OCI-LY7 (cell line): ENCODE measurements around the gene SLC5A1. TPM values are rescaled to one million over a fixed set of nuclear protein-coding genes. Genes with fewer than 3 reads are reported as not detected.

Experiments
- BruUV-seq: library from RNA; stranded (reverse); fragments of 400-500 nt; replicated peaks from 2 replicates; lab custom pipeline; 2021; lab: Mats Ljungman, UMichigan
- CTCF ChIA-PET: fragments of 300-600 bp; sonication (Branson Sonifier 250); formaldehyde crosslinking; loops from one replicate; lab custom pipeline; 2022; ENCODE audit warnings: antibody characterized with exemption; ENCODE audit not compliant: unreplicated experiment; lab: Charles Lee
- POLR2A ChIA-PET: fragments of 300-600 bp; sonication (Branson Sonifier 250); formaldehyde crosslinking; loops from one replicate; lab custom pipeline; 2022; ENCODE audit warnings: antibody characterized with exemption; lab: Charles Lee
- DNase-seq: peaks from one replicate; pipeline ENCODE4 v3.0.0-alpha.2; 2015; ENCODE audit warnings: low spot score
- H2AFZ ChIP-seq: fragments of 200-600 bp; sonication (generic), shearing (Covaris generic); 2 replicates; pipeline ENCODE4 v1.6.1; 2014; ENCODE audit warnings: mild to moderate bottlenecking, antibody characterized with exemption, low read length, moderate library complexity
- H3K27ac ChIP-seq: fragments of 200-600 bp; sonication (generic); 2 replicates; pipeline ENCODE4 v1.5.1; 2014; ENCODE audit warnings: mixed run types, low read depth, mild to moderate bottlenecking, moderate library complexity, low read length, inconsistent platforms; ENCODE audit not compliant: poor library complexity, severe bottlenecking
- H3K36me3 ChIP-seq: fragments of 200-600 bp; sonication (generic); 2 replicates; pipeline ENCODE4 v1.6.1; 2014; ENCODE audit warnings: mild to moderate bottlenecking, antibody characterized with exemption, low read length, moderate library complexity, mixed read lengths; ENCODE audit not compliant: insufficient read depth
- H3K4me1 ChIP-seq: fragments of 200-600 bp; sonication (generic); 2 replicates; pipeline ENCODE4 v1.5.1; 2014; ENCODE audit warnings: mild to moderate bottlenecking, low read length; ENCODE audit not compliant: insufficient read depth, poor library complexity, severe bottlenecking
- H3K4me2 ChIP-seq: fragments of 200-600 bp; sonication (generic); 2 replicates; pipeline ENCODE4 v1.6.1; 2014; ENCODE audit warnings: mild to moderate bottlenecking, low read length
- H3K4me3 ChIP-seq: fragments of 200-600 bp; sonication (generic); 2 replicates; pipeline ENCODE4 v1.5.1; 2014; ENCODE audit warnings: mild to moderate bottlenecking, low read depth, low read length; ENCODE audit not compliant: poor library complexity, severe bottlenecking
- H3K79me2 ChIP-seq: fragments of 200-600 bp; sonication (generic); 2 replicates; pipeline ENCODE4 v1.6.1; 2016; ENCODE audit warnings: low read depth, mild to moderate bottlenecking, low read length, moderate library complexity, mixed read lengths; ENCODE audit not compliant: insufficient read depth
- H3K9me2 ChIP-seq: fragments of 200-600 bp; sonication (generic); 2 replicates; pipeline ENCODE4 v1.6.1; 2016; ENCODE audit warnings: mild to moderate bottlenecking, low read length, mixed read lengths; ENCODE audit not compliant: insufficient read depth
- H3K9me3 ChIP-seq: fragments of 200-600 bp; sonication (generic); 2 replicates; pipeline ENCODE4 v1.6.1; 2014; ENCODE audit warnings: mild to moderate bottlenecking, mixed run types, low read length, mixed read lengths
- H4K20me1 ChIP-seq: fragments of 200-600 bp; sonication (generic); 2 replicates; pipeline ENCODE4 v1.6.1; 2014; ENCODE audit warnings: mild to moderate bottlenecking, antibody characterized with exemption, low read length, moderate library complexity, mixed read lengths; ENCODE audit not compliant: insufficient read depth
- EZH2phosphoT487 ChIP-seq: fragments of 200-600 bp; sonication (generic); IDR thresholded peaks from 2 replicates; pipeline ENCODE4 v1.6.1; 2018; ENCODE audit warnings: low read depth, borderline replicate concordance, mild to moderate bottlenecking, mixed run types, antibody characterized with exemption, low read length, moderate library complexity, mixed read lengths
- intact Hi-C: fragments of 100-400 bp; cut with micrococcal nuclease; formaldehyde crosslinking; loops from one replicate; pipeline ENCODE4 v1.10.0; 2022; ENCODE audit not compliant: unreplicated experiment
- total RNA-seq, 2 experiments: library from RNA; depleted of rRNA in 1 of 2; stranded (reverse); fragments of >200 nt in 1 of 2; shearing (Covaris generic) in 1 of 2; gene quantifications; 2 replicates each; pipeline ENCODE4 v1.2.3, GENCODE V29; 2014 to 2022
- TF ChIP-seq, protein P1 (sequence below): fragments of 200-600 bp; sonication (generic); conservative IDR thresholded peaks from 2 replicates; pipeline ENCODE4 v1.5.1; 2014; ENCODE audit warnings: mild to moderate bottlenecking, antibody characterized with exemption, low read length, moderate library complexity, mixed read lengths

The SLC5A1 gene
- total RNA-seq, 2 experiments from 2014 or later: not detected

DNA sequence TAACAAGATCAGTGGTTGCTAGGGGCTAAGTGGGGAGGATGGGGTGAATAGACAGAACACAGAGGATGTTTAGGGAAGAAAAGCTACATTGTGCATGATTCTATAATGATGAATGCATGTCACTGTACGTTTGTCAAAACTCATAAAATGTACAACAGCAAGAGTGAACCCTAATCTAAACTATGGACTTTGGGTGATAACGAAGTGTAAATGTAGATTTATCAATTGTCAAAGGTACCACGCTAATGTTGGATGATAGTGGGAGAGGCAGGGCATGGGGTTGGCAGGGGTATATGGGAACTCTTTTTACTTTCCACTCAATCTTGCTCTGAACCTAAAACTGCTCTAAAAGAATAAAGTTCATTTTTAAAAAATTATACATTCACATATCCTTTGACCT is 21.3 kb upstream of the SLC5A1 start:
- Histone ChIP-seq H3K79me2 (no peaks in the 10 kb centered on the region), H3K27ac (no peak overlapping the region), H4K20me1 (no peaks in the 10 kb centered on the region), H3K4me1 (no peaks in the 10 kb centered on the region), H2AFZ (no peak overlapping the region), H3K4me3 (no peak overlapping the region), H3K36me3 (no peaks in the 10 kb centered on the region), H3K9me2 (no peaks in the 10 kb centered on the region), H3K9me3 (no peaks in the 10 kb centered on the region), H3K4me2 (no peak overlapping the region)
- no peak for DNase-seq
- CTCF ChIA-PET: no interaction called here
- TF ChIP-seq, protein P1, sequence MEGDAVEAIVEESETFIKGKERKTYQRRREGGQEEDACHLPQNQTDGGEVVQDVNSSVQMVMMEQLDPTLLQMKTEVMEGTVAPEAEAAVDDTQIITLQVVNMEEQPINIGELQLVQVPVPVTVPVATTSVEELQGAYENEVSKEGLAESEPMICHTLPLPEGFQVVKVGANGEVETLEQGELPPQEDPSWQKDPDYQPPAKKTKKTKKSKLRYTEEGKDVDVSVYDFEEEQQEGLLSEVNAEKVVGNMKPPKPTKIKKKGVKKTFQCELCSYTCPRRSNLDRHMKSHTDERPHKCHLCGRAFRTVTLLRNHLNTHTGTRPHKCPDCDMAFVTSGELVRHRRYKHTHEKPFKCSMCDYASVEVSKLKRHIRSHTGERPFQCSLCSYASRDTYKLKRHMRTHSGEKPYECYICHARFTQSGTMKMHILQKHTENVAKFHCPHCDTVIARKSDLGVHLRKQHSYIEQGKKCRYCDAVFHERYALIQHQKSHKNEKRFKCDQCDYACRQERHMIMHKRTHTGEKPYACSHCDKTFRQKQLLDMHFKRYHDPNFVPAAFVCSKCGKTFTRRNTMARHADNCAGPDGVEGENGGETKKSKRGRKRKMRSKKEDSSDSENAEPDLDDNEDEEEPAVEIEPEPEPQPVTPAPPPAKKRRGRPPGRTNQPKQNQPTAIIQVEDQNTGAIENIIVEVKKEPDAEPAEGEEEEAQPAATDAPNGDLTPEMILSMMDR: no peak
- BruUV-seq: no TSS peak
- intact Hi-C loops: no loop called here
- POLR2A ChIA-PET: no interaction called here

DNA sequence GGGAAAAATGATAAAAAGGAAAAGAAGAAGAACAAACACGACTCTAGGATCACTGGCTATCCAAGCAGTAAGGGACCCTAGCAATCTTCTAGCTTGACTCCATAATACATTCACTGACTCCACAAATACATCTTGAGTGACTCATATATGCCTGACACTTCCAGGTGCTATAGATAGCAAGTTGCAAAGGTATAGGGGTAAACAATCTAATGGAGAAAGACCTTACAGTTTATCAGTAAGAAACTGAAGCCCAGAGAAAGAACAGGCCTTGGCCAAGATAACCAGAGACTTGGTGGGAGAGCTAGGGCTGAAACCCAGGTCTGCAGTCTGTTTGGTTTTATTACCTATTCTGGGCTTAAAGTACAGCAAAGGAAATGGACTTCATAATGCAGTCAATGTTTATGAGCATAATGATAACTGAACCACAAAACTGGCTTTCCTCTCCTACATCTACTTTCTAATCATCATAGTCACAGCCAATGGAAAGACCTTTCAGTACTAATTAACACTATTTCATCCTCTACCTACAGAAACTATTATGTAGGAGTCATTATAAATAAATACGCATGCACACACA is 19.7 kb upstream of the SLC5A1 start:
- Histone ChIP-seq H3K4me1 (no peaks in the 10 kb centered on the region), H3K4me3 (no peak overlapping the region), H3K4me2 (no peak overlapping the region), H3K9me2 (no peaks in the 10 kb centered on the region), H3K27ac (no peak overlapping the region), H3K36me3 (no peaks in the 10 kb centered on the region), H4K20me1 (no peaks in the 10 kb centered on the region), H3K79me2 (no peaks in the 10 kb centered on the region), H3K9me3 (no peaks in the 10 kb centered on the region), H2AFZ (no peak overlapping the region)
- no TSS peak for BruUV-seq
- intact Hi-C loops: no loop called here
- ChIA-PET CTCF (no interaction called here), POLR2A (no interaction called here)
- DNase-seq: no peak
- TF ChIP-seq, protein P1: no peak
- TF ChIP-seq EZH2phosphoT487: no peak

DNA sequence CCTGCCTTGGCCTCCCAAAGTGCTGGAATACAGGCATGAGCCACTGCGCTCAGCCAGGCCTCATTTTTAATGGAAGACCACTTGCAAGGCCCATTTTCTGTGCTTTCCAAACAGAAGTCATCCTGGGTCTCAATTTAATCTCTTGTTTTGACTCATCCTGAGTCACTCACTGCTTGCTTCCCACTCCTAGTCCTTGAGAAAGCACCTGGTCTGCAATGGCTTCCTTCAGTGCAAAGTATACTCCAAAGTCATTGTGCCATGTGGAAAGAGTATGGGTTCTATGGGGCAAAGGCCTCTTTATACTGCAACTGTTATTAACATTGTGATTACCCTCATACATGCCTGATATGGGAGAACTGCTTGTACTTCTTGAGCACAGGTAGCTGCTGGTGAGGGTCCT is 18.3 kb upstream of the SLC5A1 start:
- ChIA-PET CTCF (no interaction called here), POLR2A (interaction anchor here (0.6 kb wide), 1 partner anchor 17 kb away, joined by 3 read pairs; no protein-coding TSS in a partner anchor)
- Histone ChIP-seq H2AFZ (no peak overlapping the region), H4K20me1 (no peaks in the 10 kb centered on the region), H3K4me1 (no peaks in the 10 kb centered on the region), H3K4me2 (no peak overlapping the region), H3K9me2 (no peaks in the 10 kb centered on the region), H3K27ac (no peak overlapping the region), H3K79me2 (no peaks in the 10 kb centered on the region), H3K9me3 (no peaks in the 10 kb centered on the region), H3K4me3 (no peak overlapping the region), H3K36me3 (no peaks in the 10 kb centered on the region)
- intact Hi-C loops: no loop called here
- TF ChIP-seq, protein P1: no peak
- no peak for TF ChIP-seq EZH2phosphoT487
- no TSS peak for BruUV-seq
- DNase-seq: no peak
